Neural crest cell (in vitro differentiated cells): ENCODE results near the gene SMAP2. TPM values are rescaled to one million over a fixed set of nuclear protein-coding genes. Genes with fewer than 3 reads are reported as not detected.
A peak's percentile ranks its signal among the peaks of the same experiment; 100 is the strongest.
"Not testable (repeated sequence)": the region's sequence is repeated elsewhere in the genome, so short reads cannot be mapped to it uniquely, and the experiment has no call there.

Experiments
- DNase-seq: peaks from one replicate; pipeline ENCODE4 v3.0.0; 2021; ENCODE audit warnings: low read depth, mixed read lengths, low spot score
- H3K27ac Mint-ChIP-seq: one replicate; pipeline ENCODE4 v1.8.0; 2021; ENCODE audit warnings: mild to moderate bottlenecking, mixed read lengths; ENCODE audit not compliant: unreplicated experiment
- H3K27me3 Mint-ChIP-seq: 2 replicates; pipeline ENCODE4 v1.8.0; 2021; ENCODE audit warnings: low read depth, mild to moderate bottlenecking, mixed read lengths
- H3K36me3 Mint-ChIP-seq: 2 replicates; pipeline ENCODE4 v1.8.0; 2021; ENCODE audit warnings: low read depth, mild to moderate bottlenecking, mixed read lengths
- H3K4me1 Mint-ChIP-seq: 2 replicates; pipeline ENCODE4 v1.8.0; 2021; ENCODE audit warnings: mixed read lengths
- H3K4me3 Mint-ChIP-seq: one replicate; pipeline ENCODE4 v1.8.0; 2021; ENCODE audit warnings: mild to moderate bottlenecking, mixed read lengths
- H3K9me3 Mint-ChIP-seq: 2 replicates; pipeline ENCODE4 v1.8.0; 2021; ENCODE audit warnings: mixed read lengths
- long read RNA-seq: library from polyadenylated mRNA; unstranded; transcript quantifications from one replicate; pipeline ENCODE4 v2.0.0, GENCODE V29; 2020
- total RNA-seq: library from RNA; stranded (reverse); gene quantifications from 2 replicates; pipeline ENCODE4 v1.2.1, GENCODE V29; 2021
- TF ChIP-seq, protein P1 (sequence below): fragments of 200-600 bp; sonication (generic); conservative IDR thresholded peaks from 2 replicates; pipeline ENCODE4 v1.5.0; 2021; ENCODE audit warnings: antibody characterized with exemption, mild to moderate bottlenecking

The SMAP2 gene
- total RNA-seq, result 25.4 and 26.3 TPM in 2 replicates
- long read RNA-seq, partial matches to known transcripts, result 1 of 2 reads
- long read RNA-seq, other reads (novel, unspliced or antisense), result 0 of 2 reads

DNA sequence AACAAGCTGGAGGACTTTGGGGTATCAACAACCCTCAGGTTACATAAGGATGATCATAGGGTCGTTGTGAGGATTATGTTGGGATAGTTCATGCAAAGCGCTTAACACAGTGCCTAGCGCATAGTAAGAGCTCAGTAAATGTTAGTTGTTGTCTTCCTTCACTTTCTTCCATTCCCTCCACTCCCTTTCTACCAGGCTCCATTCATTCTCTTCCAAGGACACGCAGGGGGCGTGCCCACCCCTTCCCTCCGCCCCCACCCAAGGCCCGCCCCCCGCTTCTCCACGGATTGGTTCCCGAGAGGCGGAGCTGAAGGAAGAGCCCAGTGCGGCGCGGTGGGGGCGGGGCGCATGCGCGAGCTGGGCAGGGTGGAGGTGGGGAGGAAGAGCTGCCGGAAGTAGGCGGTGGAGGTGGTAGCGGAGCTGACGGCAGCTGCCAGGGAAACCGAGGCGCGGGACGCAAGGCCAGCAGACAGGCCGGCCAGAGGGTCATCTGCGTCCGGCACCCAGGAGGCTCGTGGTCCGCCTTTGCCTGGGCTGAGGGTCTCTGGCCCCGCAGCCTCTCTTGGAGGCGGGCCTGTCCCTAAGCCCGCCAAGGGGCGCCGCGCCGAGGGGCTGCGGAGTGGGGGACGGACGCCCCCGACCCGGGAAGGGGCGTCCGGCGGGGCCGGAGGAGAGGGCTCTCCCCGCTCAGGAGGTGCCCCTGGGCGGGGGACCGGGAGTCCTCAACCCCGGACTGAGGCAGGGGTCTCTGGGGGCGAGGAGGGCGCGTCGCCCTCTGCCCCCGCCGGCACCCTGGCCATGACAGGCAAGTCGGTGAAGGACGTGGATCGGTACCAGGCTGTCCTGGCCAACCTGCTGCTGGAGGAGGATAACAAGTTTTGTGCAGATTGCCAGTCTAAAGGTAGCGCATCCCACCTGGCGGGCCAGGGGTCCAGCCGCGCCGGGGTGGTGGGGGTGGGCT is at the start of gene SMAP2:
SMAP2 (plus strand) TSS at position 405 of the 961 bp plus-strand sequence; CDS start at position 799, 394 bp downstream.
- TF ChIP-seq, protein P1, sequence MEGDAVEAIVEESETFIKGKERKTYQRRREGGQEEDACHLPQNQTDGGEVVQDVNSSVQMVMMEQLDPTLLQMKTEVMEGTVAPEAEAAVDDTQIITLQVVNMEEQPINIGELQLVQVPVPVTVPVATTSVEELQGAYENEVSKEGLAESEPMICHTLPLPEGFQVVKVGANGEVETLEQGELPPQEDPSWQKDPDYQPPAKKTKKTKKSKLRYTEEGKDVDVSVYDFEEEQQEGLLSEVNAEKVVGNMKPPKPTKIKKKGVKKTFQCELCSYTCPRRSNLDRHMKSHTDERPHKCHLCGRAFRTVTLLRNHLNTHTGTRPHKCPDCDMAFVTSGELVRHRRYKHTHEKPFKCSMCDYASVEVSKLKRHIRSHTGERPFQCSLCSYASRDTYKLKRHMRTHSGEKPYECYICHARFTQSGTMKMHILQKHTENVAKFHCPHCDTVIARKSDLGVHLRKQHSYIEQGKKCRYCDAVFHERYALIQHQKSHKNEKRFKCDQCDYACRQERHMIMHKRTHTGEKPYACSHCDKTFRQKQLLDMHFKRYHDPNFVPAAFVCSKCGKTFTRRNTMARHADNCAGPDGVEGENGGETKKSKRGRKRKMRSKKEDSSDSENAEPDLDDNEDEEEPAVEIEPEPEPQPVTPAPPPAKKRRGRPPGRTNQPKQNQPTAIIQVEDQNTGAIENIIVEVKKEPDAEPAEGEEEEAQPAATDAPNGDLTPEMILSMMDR, result no peak
- H3K4me1 Mint-ChIP-seq, result peaks cover 30% of the 10 kb centered on the region
- no peaks in the 10 kb centered on the region for H3K36me3 Mint-ChIP-seq
- H3K27ac Mint-ChIP-seq, result peak within 1 kb of the TSS; percentile 79
- DNase-seq, result peak; percentile 92
- peak within 1 kb of the TSS; percentile 97 for H3K4me3 Mint-ChIP-seq
- H3K27me3 Mint-ChIP-seq, result peaks cover 6% of the 10 kb centered on the region
- no peaks in the 10 kb centered on the region for H3K9me3 Mint-ChIP-seq

DNA sequence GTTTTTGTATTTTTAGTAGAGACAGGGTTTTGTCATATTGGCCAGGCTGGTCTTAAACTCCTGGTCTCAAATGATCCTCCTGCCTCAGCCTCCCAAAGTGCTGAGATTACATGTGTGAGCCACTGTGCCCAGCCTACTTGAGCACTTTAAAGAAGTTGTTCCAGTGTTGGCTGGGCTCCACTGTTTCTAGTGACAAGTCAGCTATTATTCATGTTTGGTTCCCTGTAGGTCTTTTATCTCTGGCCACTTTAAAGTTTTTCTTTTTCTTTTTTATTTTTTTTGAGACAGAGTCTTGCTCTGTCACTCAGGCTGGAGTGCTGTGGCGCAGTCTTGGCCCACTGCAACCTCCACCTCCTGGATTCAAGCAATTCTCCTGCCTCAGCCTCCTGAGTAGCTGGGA is 42.1 kb upstream of the SMAP2 start:
- peaks cover 11% of the 10 kb centered on the region for H3K27me3 Mint-ChIP-seq
- H3K4me1 Mint-ChIP-seq, H3K36me3 Mint-ChIP-seq, DNase-seq, H3K27ac Mint-ChIP-seq, H3K4me3 Mint-ChIP-seq, H3K9me3 Mint-ChIP-seq: not testable (repeated sequence)

DNA sequence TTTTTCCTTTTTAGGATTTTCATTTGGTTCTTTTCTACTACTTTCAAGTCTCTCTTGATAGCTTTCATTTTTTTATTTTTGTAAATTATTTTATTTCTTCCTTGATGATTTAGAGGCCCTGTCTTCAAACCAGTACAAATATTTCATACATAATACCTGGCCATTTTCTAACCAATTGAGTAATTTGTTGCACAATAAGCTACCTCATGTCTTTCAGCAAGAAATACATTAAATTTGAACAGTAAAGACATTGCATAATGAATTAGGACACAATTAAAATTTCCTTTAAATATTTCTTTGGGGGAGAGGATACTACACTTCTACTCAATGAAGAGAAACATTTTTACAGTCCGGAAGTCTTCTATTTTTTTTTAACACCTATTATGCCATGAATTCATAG is 40.8 kb upstream of the SMAP2 start:
- Mint-ChIP-seq H3K4me1 (no peaks in the 10 kb centered on the region), H3K27ac (no peak overlapping the region), H3K27me3 (peaks cover 9% of the 10 kb centered on the region), H3K36me3 (peaks cover 2% of the 10 kb centered on the region), H3K9me3 (peaks cover 3% of the 10 kb centered on the region), H3K4me3 (no peak overlapping the region)
- TF ChIP-seq, protein P1, result no peak
- no peak for DNase-seq

DNA sequence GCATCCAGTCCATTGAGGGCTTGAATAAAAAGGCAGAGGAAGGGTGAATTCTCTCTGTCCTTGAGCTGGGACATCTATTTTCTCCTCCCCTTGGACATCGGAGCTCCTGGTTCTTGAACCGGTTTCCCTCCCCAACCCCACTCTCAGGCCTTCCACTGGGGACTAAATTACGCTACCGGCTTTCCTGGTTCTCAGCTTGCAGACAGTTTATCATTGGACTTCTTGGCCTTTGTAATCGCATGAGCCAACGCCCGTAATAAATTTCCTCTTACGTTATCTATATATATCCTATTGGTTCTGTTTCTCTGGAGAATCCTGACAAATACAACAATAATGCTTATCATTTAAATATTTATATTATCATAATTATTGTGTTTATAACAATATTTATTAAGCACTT is 36.1 kb upstream of the SMAP2 start:
- H3K27me3 Mint-ChIP-seq, result peaks cover 28% of the 10 kb centered on the region
- H3K36me3 Mint-ChIP-seq, result peaks cover 2% of the 10 kb centered on the region
- H3K9me3 Mint-ChIP-seq, result peaks cover 3% of the 10 kb centered on the region
- H3K4me3 Mint-ChIP-seq, result no peak overlapping the region
- no peak for DNase-seq
- TF ChIP-seq, protein P1, result no peak
- H3K4me1 Mint-ChIP-seq, result no peaks in the 10 kb centered on the region
- H3K27ac Mint-ChIP-seq, result no peak overlapping the region

DNA sequence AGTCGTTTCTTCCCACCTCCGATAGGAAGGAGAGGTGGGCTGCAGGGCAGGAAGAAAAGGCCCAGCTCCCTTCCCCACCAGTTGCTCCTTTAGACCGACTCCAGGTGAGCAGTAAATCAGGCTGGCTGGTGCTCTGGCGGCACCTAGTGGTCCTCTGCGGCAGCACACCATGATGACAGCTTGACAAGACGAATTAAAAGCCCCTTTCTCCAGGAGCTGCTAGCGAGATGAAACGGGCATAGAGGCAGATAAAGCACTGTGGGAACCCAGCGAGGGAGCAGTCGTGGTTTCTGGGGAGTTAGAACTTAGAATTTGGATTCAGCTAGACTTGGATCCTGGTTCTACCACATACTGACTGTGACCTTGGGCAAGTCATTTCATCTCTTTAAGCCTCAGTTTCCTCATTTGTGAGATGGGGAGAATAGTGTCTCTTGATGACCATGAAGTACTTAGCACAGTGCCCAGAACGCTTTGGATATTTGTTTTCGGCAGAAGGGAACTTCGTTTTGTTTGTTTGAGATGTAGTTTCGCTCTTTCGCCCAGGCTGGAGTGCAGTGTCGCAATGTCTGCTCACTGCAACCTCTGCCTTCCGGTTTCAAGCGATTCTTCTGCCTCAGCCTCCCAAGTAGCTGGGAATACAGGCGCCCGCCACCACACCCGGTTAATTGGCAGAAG is 34.6 kb upstream of the SMAP2 start:
- no peaks in the 10 kb centered on the region for H3K4me1 Mint-ChIP-seq
- no peak overlapping the region for H3K27ac Mint-ChIP-seq
- no peaks in the 10 kb centered on the region for H3K36me3 Mint-ChIP-seq
- TF ChIP-seq, protein P1, result peak; percentile 99
- peak; percentile 92 for DNase-seq
- H3K9me3 Mint-ChIP-seq, result no peaks in the 10 kb centered on the region
- H3K4me3 Mint-ChIP-seq, result no peak overlapping the region
- peaks cover 31% of the 10 kb centered on the region for H3K27me3 Mint-ChIP-seq
